NCI-H1417 treated with DMSO at 0.1 percent for 48 hours (cell line): ENCODE results near the gene CENPW.

Experiments used
- DNase-seq: peaks from one replicate; lab custom pipeline; 2025; lab: John Stamatoyannopoulos, UW

CENPW gene

DNA sequence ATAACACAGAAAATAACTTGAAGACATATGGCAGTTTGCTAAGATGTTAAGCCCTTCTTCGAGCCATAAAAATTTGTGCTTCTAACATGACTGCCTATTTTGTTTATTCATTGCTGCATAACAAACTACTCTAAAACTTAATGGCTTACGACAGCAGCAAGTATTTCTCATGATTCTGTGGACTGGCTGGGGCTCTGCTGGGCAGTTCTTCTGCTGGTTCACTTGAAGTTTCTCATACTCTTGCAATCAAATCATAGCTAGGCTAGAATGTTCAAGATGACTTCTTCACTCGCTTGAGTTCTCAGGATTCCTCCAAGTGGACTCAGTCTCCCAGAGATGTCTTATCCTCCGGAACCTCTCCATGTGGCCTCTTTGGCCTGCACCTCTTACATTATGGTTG lies 33.4 kb downstream of the CENPW start:
- DNase-seq = no peak

DNA sequence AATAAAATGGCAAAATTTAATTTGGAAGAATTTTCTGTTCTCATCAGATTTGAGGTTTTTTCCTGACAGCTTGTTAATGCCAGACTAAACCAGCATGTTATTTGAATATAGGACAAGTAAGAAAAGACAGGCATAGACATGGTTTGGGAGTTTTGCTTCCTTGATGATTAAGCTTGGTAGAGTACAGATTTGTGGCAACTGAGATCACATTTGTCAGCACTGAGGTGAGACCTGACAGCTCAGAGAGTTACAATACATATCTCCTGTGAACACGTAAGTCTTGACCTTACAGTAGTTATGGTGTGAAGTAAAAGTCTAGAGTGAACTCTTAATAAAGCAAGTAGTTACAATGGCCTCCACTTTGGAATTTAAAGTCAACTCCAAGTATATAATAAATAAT lies 34.5 kb downstream of the CENPW start:
- DNase-seq = no peak

DNA sequence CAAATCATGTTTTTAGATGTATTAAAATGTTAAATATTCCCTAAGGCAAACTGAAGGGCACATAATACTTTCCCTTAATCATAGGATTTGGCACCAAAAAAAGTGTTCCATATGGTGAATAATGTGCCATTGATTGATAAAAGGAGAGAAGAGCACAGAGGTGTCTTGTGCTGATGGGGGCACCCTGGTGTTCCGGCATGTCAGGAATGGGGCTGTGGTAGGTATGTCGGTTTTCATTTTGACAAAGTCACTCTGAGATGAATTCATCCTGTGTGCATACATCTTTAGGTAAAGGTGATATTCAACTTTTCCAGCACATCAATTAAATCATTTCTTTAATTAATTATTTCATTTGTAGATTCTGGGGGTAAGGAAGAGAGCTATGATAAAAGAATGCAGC lies 36.8 kb downstream of the CENPW start:
- no peak for DNase-seq

DNA sequence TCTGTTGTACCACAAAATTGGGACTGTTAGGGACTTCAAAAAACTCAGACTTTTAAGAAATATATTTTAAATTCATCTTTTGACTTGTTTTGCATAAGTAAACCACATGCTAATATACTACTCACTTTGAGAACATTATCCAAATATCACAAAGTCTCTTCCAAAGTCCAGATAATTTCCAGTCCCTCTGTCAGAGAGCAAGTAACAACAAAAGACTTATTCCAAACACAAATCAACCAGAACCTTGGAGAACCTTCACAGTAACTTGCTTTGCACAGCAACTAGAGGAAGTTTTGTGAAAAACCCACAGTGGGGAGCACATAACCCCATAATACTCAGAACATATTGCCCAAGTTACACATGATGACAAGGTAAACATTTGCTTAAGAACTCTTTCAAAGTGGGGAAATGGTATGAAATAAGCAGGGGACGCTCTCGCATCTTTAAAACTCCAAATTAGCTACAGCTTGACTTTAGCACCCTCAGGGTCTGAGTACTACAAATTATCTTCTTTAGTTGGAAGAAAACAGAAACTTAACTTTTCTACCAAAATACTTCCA lies 37.8 kb downstream of the CENPW start:
- DNase-seq = no peak

DNA sequence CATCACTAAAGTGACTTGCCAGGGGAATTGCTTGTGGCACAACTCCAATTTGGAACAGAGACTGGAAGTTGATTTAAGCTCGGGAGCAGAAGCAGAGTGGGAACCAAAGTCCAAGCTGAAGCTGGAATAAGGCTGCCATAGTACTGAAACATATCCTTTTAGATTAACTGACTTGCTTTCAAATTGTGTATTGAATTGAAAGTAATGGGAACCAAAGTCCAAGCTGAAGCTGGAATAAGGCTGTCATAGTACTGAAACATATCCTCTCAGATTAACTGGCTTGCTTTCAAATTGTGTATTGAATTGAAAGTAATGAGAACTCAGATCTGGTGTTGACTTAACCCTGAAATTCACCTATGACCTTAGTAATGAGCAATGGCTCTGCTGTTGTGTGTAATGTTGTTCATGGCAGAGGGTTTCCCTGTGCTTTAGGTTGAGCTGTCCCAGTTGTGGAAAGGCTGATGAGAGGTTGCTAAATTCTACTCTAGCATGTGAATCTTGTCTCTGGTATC lies 40.2 kb downstream of the CENPW start:
- DNase-seq = no peak

DNA sequence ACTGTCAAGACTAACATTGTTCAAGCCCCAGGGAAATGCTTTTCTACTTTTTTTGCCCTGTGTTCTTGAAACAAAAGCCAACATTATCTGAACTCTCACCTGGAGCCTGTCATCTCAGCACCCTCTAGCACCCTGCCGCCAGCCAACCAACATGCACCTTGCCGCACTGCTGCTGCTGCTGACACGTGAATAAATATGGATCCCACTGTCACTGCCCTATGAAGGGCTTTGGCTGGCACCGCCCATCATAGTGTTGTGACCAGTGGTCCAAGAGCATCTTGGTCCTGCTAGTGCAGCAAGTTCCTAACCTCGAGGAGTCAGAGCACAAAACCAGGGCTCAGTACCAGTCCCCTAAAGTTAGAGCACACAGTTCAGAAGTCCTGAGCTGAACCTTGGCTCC lies 41.6 kb downstream of the CENPW start:
- DNase-seq = no peak

DNA sequence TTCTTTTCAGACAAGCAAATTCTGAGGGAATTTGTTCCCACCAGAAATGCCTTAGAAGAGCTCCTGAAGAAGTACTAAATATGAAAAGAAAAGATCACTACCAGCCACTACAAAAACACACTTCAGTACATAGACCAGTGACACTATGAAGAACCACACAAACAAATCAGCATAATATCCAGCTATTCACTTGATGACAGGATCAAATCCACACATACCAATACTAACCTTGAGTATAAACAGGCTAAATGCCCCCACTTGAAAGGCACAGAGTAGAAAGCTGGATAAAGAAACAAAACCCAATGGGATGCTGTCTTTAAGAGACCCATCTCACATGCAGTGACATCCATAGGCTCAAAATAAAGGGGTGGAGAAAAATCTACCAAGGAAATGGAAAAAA lies 43.3 kb downstream of the CENPW start:
- DNase-seq = no peak

DNA sequence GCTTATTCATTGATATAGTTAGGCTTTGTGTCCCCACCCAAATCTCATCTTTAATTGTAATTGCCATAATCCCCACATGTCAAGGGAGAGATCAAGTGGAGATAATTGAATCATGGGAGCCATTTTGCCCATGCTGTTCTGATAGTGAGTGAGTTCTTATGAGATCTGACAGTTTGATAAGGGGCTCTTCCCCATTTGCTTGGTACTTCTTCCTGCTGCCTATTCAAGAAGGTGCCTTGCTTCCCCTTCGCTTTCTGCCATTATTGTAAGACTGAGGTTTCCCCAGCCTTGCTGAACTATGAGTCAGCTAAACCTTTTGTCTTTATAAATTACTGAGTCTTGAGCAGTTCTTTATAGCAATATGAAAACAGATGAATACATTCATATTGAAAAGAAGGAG lies 45.6 kb downstream of the CENPW start:
- DNase-seq = no peak

DNA sequence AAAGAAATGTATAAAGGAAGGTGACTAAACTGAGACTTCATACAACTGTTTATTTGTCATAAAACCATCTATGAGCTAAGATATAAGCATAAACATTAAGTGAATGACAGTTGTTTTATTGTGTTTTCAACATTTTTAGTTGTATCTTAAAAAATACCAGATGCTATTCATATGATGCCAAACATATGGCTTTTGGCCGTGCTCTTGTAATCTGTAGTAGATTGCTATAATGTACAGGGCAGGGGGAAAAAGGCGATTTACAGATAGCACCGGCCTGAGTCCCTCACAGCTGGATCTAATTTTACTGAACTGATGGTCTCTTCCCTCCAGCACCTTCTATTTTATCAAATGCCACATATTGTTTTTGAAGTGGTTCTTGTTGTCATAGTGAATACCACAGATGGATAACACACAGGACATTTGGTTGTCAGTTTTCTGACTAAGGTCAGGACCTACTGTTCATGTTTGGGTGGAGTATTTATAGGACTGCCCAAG lies 48.2 kb downstream of the CENPW start:
- DNase-seq = no peak

DNA sequence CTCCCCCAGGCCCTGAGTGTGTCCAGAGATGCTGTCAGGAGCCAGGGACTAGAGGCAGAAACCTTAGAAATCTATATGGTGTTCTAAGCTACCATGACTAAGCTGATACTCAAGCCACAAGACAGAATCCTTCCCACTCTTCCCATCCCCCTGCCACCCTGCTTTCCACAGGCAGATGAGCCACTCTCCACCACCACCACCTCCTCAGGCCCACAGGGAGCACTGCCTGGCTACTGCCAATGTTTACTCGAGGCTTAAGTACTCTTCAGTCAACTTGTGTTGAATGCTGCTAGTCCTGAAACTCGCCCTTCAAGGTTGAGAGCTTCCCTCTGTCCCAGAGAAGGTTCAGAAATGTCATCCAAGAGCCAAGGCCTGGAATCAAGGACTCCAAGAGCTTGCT lies 56.2 kb downstream of the CENPW start:
- no peak for DNase-seq
